ENCODE results near the gene PTPRM. TPM values are rescaled to one million over a fixed set of nuclear protein-coding genes. Genes with fewer than 3 reads are reported as not detected.
A peak's percentile ranks its signal among the peaks of the same experiment; 100 is the strongest.

PTPRM gene
- total and polyA plus RNA-seq, 2 of the 8 experiments (the other 6 are each of a cell fraction or from before 2014, with no cell fraction given): 4.1 to 7.0 TPM

DNA sequence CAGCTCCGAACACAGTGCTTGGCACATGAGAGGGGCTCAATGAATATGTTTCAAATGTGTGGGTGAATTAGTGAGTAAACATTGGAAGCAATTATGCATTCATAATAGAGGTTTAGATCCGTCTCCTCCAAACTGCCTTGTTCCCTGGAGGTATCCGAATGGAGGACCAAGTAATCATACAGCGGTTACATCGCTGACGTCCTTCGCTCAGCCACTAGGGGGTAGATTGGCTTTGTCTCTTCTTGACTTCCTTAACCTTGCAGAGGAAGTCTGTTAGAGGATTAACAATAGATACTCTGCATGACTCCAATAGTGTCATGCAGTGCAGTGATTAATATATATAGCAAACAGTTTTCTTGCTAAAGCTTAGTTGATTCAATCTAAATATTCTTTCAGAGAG lies 517.0 kb downstream of the PTPRM start (continued):
- peak in 1 of 2 experiments; percentile 78 for TF ChIP-seq BCL11A (IDR thresholded peaks at IDR 0.05; ENCODE audit: low read depth in 2 of 2, low read length in 2 of 2)
